Activated T-cell treated with anti-CD3 and anti-CD28 coated beads, Interleukin-2, amount 50 U/mL, for 72 hours (primary cell): ENCODE data around the gene COX15. TPM values are rescaled to one million over a fixed set of nuclear protein-coding genes. Genes with fewer than 3 reads are reported as not detected.

Experiments
- ATAC-seq, 2 donors: fragments of 150-1000 bp; cut with Tn5 transposase; replicated peaks in 1 of 2; 2 replicates each; pipeline ENCODE4 v1.10.0; 2021; ENCODE audit warnings: moderate library complexity in 2 of 2, mild to moderate bottlenecking in 1 of 2
- DNase-seq, 2 donors: peaks; one replicate each; pipeline ENCODE4 v3.0.0; 2021 to 2022; ENCODE audit warnings: mixed read lengths in 1 of 2
- H3K27ac Mint-ChIP-seq: one replicate; pipeline ENCODE4 v1.8.0; 2022; ENCODE audit warnings: mild to moderate bottlenecking, moderate library complexity, mixed read lengths
- H3K27me3 Mint-ChIP-seq: one replicate; pipeline ENCODE4 v1.8.0; 2022; ENCODE audit warnings: low read depth, mixed read lengths
- H3K36me3 Mint-ChIP-seq, 2 donors: one replicate each; pipeline ENCODE4 v1.8.0; 2022; ENCODE audit warnings: mixed read lengths in 2 of 2, mild to moderate bottlenecking in 1 of 2; ENCODE audit not compliant: insufficient read depth in 2 of 2
- H3K4me1 Mint-ChIP-seq: one replicate; pipeline ENCODE4 v1.8.0; 2022; ENCODE audit warnings: low read depth, mixed read lengths
- H3K4me3 Mint-ChIP-seq, 2 donors: one replicate each; pipeline ENCODE4 v1.8.0; 2022; ENCODE audit warnings: mild to moderate bottlenecking in 2 of 2, mixed read lengths in 2 of 2, moderate library complexity in 2 of 2
- H3K9me3 Mint-ChIP-seq, 2 donors: one replicate each; pipeline ENCODE4 v1.8.0; 2022; ENCODE audit warnings: mixed read lengths in 2 of 2
- total RNA-seq, 2 donors: library from RNA; stranded (reverse); gene quantifications; one replicate each; pipeline ENCODE4 v1.2.3, GENCODE V29; 2022

Gene COX15
- total RNA-seq, 2 donors from 2014 or later: 33.4 to 38.2 TPM

GRCh38 chr10:99685597-99685967 is 46.3 kb downstream of the COX15 start:
- Mint-ChIP-seq H3K4me3 (no peak overlapping the region), H3K4me1 (no peaks in the 10 kb centered on the region), H3K9me3 (no peaks in the 10 kb centered on the region), H3K27me3 (no peaks in the 10 kb centered on the region), H3K36me3 (peaks cover 0 to 6% of the 10 kb centered on the region in 2 donors), H3K27ac (no peak overlapping the region)
- DNase-seq: no peak
- no peak for ATAC-seq

DNA sequence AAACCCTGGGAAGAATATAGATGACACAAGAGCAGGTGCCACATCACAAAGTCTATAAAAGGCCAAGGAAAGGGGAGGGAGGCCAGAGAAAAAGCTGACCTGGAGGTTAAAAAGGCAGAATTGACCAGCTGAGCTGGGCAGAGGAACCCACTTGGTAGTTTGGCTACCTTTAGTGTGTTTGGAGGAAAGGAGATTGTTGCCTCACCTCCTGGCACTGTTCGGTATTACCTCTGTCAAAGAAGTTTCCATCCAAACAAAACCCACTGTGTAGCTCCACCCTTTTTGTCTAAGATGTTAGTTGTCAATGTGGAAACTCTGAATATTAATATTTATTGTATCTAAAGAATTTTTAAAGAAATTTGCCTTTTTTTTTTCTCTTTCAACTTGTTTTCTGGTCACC is 49.2 kb downstream of the COX15 start:
- no peak for DNase-seq
- H3K36me3 Mint-ChIP-seq: peaks cover 1 to 3% of the 10 kb centered on the region in 2 donors
- H3K9me3 Mint-ChIP-seq: no peaks in the 10 kb centered on the region
- H3K27me3 Mint-ChIP-seq: no peaks in the 10 kb centered on the region
- no peak for ATAC-seq
- H3K4me1 Mint-ChIP-seq: no peaks in the 10 kb centered on the region
- H3K4me3 Mint-ChIP-seq: no peak overlapping the region
- H3K27ac Mint-ChIP-seq: no peak overlapping the region

Other genes starting within 250 kb of the COX15 start
- not detected for gene NKX2-3, start 199.2 kb downstream of the COX15 start, total RNA-seq
- gene SLC25A28, start 111.7 kb downstream of the COX15 start, total RNA-seq: 10 to 100 TPM; 86.2 to 98.9 TPM
- gene ENTPD7, start 72.6 kb downstream of the COX15 start, total RNA-seq: 1 to 10 TPM; 3.9 to 4.1 TPM
- gene CUTC, start 107 bp upstream of the COX15 start, total RNA-seq: 10 to 100 TPM; 23.8 to 29.4 TPM
- gene ABCC2, start 50.5 kb upstream of the COX15 start, total RNA-seq: 1 to 10 TPM; 1.3 to 1.5 TPM